NCI-H526 (cell line): ENCODE data around the gene C1orf185.
A peak's percentile ranks its signal among the peaks of the same experiment; 100 is the strongest.
"Not testable (repeated sequence)": the region's sequence is repeated elsewhere in the genome, so short reads cannot be mapped to it uniquely, and the experiment has no call there.

ENCODE experiments used
- DNase-seq, 2 experiments: peaks; one replicate each; lab custom pipeline; 2025; lab: John Stamatoyannopoulos, UW

Gene C1orf185

DNA sequence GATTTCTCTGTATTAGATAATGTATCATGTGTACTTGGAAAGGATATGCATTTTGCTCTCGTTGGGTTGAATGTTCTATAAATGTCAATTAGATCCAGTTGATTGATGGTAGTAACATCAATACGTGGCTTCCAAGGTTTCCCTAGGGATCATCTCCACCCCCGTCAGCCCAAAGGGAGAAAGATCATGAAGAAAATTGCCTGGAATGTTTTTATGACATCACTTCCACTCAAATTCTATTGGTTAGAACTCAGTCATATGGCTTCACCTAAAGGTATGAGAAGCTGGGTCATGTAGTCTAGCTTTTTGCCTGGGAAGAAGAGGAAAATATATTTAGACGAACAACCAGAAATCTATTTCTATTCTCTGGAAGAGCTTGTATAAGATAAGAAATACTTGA, at the start of gene C1orf185:
TSS of gene C1orf185 (plus strand) at position 253 of the 400 bp plus-strand sequence. CDS start at position 259, 6 bp downstream.
- DNase-seq: no peak

DNA sequence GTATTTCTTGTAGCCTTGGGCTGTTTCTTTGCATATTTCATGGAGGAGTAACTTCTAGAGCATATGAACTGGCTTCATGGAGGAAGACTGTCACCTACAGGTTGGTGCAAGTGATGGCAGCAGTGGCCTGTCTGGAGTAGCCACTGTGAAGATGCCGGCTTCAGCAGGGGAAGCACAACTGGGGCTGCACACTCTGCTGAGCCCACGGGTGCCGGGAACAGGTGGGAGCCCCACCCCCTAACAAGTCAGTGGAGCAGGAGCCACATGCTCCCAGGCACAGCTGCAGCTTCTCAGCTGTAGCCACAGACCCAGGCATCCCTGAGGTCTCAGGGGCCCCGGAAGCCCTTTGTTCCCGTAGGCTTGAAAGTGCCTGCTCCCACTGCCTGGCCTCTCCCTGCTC, 43.2 kb upstream of the C1orf185 start:
- peak in 1 of 2 experiments; percentile 67 for DNase-seq

DNA sequence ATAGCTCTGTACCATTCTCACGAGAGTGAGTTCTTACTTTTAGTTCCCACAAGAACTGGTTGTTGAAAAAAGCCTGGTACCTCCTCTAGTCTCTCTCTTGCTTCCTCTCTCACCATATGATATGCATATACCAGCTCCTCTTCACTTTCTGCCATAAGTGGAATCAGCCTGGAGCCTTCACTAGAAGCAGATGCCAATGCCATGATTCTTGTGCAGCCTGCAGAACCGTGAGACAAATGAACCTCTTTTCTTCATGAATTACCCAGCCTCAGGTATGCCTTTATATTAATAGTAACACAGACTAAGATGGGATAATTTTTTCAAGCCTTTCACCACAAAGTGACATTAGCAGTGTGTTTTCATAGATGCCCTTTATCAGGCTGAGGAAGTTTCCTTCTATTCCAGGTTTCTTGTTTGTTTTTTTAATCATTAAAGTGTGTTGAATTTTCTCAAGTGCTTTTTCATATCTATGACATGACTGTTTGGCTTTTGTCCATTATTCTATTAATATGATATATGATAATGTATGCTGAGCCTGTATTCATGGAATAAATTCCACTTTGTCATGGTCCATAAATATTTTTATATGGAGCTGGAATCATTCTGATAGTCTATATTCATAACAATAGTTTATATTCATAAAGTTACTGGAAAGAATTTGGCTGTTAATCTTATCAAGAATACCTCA, 40.7 kb upstream of the C1orf185 start:
- DNase-seq: no peak

DNA sequence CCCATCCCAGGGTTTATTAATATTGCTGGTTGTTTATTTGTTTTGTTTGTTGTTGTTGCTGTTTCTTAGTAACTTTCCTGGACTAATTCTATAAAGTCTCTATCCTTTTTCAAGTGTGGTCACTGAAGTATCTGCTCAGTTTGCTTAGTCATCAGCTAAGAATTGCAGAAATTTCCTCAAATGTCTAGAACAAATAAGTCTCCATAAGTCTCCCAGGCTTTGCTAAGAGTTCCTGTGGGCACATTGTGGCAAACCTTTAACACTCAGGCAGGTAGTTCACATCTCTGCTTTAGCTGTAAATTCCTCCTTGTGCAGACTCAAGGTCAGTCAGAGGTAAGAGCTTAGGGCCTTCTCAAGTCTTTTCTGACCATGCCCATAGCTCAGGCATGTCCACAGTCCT, 38.9 kb upstream of the C1orf185 start:
- DNase-seq: no peak

DNA sequence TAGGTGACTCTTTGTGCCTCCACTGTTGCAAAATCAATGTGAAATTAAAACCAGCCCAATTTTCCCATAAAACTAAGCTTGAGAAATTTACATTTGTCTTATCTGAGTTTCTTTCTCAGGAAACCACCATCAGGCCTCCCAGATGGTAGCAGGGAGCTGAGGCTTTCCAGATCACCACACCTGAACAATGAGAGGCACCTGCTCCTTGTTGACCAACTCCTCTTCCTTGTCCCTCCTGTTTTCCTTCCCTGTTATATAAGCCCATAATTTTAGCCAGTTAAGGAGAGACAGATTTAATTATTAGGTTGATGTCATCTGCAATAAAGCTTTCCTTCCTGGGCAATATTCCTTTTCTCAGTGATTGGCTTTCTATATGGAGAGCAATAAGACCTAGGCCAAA, 32.0 kb upstream of the C1orf185 start:
- no peak for DNase-seq

DNA sequence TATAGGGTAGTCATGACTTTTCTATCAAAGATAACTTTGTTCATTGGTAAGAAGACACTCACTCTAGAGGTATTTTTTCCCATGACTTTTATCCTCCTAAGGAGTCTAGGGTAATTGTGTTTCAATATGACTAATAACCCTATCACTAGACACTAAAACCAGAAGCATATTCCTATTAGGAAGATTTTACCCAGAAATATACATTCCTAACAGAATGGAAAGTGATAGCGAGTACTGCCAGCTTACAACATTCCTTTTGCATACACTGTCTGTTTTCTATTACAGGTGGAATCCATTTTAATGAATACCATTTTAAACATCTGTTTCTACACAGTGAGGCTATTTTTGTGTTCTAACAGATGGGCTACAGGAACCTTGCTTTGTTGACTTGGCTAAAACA, 31.4 kb upstream of the C1orf185 start:
- no peak for DNase-seq

DNA sequence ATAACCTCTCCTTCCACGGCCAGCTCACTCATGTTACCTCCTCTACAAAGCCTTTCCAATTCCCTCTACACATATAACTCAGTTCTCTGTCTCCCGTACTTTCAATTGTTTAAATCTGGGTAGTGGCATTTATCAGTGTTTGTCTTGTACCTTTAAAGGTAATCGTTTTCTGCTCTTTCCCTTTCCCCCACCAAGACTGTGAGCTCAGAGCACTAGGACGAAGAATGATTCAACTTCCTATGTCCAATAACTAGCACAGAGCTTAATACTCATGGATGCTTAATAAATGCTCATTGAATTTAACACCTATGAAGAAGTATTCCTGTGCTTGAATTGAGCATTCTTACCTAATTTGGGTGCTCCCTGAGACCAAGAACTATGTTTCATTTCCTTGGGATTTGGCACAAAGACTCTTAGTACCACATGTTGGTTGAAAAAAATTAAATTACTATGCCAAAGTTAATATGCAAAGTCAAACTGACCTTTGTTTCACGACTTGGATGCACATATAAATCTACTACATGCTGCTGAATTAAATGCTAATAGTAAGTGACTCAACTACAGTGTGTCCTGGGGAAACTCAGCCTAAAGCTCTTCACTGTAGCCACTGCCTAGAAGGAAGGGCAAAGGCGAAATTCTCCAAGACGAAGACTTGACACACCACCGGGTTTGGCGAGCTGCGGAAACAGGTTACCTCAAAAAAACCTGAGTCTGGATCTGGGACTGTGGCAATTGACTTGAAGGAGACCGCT, 30.6 kb upstream of the C1orf185 start:
- DNase-seq: no peak

DNA sequence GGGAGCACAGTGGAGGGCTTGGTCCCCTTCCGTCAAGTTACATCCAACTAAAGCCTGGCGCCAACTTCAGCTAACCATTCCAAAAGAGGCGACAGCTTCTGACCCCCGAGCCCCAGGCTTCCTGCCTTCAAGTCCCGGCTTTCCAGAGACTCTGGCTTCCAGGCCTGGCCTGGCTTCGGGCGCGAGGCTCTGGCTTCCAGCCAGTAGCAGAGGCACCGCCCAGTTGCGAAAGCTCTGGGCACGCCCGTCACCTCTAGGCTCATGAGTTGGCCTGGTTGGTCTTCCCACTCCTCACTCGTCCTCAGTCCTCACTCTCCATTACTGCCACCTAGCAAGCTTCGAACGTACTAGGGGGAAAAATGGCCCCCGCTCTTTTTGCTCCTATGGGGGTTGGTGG, 30.0 kb upstream of the C1orf185 start:
- no peak for DNase-seq

DNA sequence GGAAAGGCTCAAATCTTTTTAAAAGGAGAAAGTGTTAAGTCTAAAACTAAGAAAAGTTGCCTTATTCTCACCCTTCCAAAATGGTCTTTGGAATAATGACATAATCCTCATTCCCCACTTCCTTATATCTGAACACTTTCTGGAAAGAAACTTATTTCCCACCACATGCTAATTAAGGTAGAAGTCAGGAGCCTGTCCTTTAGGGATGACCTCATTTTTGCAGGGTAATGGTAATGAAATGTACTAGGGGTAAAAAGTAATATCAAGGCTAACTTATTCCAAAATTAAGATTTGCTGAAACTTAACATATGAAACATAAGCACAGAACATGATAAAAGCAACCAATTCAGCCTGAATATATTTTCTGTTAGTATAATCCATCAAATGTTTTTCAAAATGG, 29.4 kb upstream of the C1orf185 start:
- DNase-seq: no peak

DNA sequence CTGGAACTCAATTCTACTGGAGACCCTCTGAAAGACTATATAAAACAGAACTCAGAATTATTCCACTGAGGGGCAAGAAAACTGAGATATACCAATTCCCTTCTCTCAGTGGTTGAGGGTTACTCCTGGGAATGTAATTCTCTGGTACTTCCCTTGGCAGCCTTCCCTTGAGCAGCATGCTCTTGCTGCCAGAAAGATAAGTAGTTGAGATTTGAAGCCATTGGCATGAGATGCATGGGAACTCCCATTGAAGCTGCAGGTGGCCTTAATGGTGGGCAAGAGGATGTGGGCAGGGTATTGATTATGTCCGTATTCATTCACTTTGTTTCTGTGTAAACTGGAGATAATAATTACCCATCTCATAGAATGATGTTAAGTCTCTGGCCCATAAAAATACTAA, 28.6 kb upstream of the C1orf185 start:
- no peak for DNase-seq

DNA sequence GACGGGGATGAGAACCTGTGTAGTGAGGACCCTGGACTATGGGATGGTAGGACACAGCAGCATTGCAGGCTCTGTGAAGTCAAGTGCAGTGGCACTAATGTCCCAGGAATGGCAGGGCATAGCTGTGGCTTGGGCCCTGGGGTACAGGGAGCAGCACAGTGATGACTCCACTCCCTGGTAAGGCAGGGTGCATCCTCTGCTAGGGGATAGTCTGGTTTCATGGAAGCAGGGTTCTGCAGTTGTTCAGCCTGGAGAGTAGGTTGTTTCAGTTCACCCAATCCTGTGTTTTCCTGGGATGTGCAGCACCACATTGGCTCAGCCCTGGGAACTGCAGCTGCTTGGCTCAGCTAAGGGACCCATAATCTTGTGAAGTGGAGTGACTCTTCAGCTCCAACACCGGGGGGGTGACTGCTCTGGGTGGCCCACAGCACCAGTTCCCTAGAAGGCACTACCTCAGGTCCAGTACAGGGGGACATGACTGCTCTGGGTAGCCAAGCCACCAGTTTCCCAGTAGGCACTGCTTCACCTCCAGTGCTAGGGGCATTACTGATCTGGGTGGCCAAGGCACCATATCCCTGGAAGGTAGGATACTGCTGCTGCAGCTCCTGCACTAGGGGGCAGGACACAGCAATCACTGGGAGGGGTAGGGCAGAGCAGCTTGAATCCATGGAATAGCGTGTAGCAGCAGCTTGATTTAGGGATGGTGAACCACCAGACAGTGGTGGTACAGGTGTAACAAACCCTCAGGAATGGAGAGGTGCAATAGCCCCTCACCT, 15.3 kb upstream of the C1orf185 start:
- DNase-seq: no peak

DNA sequence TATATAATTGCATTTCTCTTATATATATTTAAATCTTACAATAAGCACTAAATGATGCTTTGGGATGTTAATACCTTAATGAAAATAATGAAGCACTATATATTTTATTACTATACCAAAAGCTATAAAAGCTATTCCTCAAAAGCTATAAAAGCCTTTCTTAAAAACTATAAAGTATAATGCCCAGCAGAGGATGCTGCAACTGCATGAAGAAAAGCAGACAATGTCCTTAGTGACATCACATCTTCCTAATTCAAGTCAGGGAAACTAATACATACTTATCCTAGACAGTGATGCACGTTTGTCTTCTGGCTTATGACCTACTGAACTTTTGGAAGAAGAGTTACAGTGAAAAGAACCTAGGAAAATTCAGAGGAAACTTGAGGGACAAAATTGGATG, 13.6 kb upstream of the C1orf185 start:
- peak in 1 of 2 experiments; percentile 9 for DNase-seq

DNA sequence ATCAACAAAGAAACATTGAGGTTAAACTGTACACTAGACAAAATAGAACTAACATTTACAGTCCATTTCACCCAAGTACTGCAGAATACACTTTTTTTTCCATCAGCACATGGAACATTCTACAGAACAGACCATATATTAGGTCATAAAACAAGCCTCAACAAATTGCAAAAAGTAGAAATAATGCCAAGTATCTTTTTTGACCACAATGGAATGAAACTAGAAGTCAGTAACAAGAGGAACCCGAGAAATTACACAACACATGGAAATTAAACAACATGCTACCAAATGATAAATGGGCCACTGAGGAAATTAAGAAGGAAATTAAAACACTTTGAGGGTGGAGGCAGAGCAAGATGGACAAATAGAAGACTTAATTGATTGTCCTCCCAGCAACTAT, 8.4 kb upstream of the C1orf185 start:
- no peak for DNase-seq

DNA sequence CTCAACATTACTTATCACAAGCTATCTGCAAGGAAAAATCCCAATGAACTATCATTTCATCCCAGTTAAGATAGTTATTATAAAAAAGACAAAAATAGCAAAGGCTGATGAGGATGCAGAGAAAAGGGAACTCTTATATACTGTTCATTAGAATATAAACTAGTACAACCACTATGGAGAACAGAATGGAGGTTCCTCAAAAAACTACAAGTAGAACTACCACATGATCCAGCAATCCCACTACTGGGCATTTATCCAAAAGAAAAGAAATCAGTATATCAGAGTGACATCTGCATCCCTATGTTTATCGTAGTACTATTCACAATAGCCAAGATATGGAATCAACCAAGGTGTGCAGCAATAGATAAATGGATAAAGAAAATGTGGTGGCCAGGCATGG, 4.9 kb upstream of the C1orf185 start:
- DNase-seq: no peak

DNA sequence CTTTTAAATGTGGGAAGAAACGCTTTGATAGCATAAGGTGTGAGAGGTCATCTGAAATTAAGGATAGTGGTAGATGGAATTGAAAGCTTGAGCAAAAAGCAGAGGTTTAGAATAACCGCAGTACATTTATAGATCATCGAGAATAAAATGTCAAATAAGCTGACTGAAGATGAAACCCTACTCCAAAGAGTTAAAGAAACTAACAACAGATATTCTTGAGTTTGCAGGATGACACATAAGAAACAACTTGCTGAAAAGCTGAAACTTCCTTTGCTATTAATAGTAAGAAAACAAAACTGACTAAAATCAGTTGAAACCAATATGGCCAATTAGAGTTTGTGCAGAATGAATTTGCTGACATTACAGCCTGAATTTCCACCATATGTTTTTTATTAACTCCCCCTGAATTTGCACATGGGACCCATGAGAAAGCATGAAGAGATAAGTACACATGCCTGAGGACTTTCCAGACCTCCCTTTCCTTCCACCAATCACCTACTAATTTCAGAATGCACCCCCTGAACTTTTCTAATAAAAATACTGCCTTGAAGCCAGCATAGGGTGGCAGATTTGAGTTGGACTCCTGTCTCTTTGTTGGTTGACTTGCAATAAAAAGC, 1.7 kb upstream of the C1orf185 start:
- no peak for DNase-seq

DNA sequence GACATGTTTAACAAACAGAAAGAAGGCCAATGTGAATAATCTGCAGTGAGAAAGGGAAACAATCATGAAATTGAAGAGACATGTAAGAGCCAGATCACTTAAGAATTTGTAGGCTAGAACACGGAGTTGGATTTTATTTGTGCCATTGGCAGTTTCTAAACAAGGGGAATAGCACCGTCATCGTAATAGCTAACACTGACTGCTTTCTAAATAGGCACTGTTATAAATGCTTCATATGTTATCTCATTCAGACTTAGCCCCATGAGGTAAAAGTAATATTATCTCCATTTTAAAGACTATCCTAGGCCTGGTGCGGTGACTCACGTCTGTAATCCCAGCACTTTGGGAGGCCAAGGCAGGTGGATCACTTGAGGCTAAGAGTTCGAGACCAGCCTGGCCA, 12.1 kb downstream of the C1orf185 start:
- DNase-seq: no peak

DNA sequence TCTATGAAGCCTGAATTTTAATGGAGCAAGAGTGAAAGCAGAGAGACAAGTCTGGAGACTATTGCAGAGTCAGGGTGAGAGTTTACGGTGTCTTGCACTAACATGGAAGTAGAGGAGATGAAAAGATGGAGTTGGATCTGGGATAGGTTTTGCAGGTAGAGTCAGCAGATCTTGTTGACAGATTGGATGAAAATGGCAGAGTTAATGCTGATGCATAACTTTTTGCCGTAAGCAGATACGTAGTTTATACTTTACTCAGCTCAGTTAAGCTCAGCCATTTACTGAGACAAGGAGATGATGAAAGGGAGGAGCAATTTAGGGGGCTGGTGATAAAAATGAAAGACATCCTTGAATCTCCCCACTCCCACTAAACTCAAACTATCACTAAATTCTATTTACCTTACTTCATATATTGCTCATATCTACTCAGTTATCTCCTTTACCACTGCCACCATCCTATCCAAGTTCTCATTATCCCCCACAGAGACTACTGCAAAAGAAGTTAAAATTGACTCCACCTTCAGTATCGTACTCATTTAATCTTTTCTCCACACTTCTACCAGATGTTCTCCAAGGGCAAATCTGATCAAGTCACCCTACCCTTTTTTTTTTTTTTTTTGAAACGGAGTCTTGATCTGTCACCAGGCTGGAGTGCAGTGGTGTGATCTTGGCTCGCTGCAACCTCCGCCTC, 13.8 kb downstream of the C1orf185 start:
- DNase-seq: no peak

DNA sequence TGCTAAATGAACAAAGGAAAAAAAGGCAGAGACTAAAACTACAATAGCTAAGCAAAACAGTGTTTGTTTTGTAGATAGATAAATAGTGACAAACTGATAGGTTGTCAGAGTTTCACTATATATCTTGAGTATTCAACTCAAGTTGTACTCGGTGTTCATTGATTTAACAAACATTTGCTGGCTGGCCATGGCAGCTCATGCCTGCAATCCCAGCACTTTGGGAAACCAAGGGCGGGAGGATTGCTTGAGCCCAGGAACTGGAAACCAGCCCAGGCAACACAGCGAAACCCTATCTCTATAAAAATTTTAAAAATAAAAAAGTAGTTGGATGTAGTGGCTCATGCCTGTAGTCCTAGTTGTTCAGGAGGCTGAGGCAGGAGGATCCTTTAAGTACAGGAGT, 17.3 kb downstream of the C1orf185 start:
- DNase-seq: no peak

DNA sequence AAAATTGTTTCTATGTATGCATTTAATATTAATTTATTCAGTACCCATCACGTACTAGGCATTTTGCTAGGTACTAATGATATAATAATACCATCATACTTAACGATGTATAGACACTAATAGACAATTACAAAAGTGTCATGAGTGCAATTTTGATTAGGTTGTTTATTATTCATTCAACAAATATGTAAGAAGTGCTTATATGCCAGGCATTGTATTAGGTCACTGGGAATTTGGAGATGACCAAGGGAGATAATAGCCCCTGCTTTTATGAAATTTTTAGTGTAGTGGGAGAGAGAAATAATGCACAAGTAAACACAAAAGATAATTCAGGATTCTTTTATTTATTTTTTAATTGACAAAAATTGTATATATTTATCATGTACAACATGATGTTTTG, 18.6 kb downstream of the C1orf185 start:
- DNase-seq: no peak

DNA sequence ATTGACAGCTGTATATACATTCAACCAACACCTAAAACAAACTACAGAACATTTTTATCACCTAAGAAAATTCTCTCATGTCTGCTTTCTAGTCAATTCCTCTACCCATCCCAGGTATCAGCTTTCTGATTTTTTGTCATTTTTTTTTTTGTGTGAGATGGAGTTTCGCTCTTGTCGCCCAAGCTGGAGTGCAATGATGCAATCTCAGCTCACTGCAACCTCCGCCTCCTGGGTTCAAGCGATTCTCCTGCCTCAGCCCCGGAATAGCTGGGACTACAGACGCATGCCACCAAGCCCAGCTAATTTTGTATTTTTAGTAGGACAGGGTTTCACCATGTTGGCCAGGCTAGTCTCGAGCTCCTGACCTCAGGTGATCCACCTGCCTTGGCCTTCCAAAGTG, 25.1 kb downstream of the C1orf185 start:
- DNase-seq: not testable (repeated sequence)

DNA sequence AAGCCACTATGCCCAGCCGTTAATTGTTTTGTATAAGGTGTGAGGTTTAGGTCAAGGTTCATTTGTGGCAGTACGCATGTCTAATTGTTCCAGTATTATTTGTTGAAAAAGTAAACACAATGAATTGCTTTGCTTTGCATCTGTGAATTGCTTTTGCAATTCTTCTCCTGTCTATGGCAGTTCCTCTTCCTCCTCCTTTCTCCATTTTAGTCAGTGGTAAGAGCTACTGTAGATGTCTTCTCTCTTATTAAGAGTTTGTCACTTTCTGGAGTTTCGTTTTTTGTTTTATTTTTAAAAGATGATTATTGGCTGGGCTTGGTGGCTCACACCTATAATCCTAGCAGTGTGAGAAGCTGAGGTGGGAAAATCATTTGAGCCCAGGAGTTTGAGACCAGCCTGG, 29.2 kb downstream of the C1orf185 start:
- no peak for DNase-seq

DNA sequence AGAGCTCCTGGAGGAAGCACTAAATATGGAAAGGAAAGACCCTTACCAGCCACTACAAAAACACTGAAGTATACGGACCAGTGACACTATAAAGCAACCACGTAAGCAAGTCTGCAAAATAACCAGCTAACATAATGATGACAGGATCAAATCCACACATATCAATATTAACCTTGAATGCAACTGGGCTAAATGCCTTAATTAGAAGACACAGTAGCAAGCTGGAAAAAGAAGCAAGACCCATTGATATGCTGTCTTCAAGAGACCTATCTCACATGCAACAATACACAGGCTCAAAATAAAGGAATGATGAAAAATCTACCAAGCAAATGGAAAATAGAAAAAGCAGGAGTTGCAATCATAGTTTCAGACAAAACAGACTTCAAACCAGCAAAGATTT, 31.0 kb downstream of the C1orf185 start:
- DNase-seq: no peak
